Measurements from ENCODE around the gene BLZF1.
"Not testable (repeated sequence)": the region's sequence is repeated elsewhere in the genome, so short reads cannot be mapped to it uniquely, and the experiment has no call there.

BLZF1 gene

GRCh38 chr1:169360415-169360814, 7.6 kb upstream of the BLZF1 start:
- no peak for DNase-seq (ENCODE audit: low read depth in 3 of 3)

GRCh38 chr1:169361281-169361680, 6.7 kb upstream of the BLZF1 start:
- DNase-seq (ENCODE audit: low read depth in 3 of 3): no peak

- no peak for DNase-seq (ENCODE audit: low read depth in 3 of 3)
Observed at GRCh38 chr1:169363046-169363730, 4.8 kb upstream of the BLZF1 start.

GRCh38 chr1:169364948-169365347, 3.0 kb upstream of the BLZF1 start:
- DNase-seq (ENCODE audit: low read depth in 3 of 3): no peak

- no peak for DNase-seq (ENCODE audit: low read depth in 3 of 3)
Observed at GRCh38 chr1:169367096-169367685, 804 bp upstream of the BLZF1 start.

- peak in 2 of 3 experiments; percentile 5 to 7 for DNase-seq (ENCODE audit: low read depth in 3 of 3)
Observed at GRCh38 chr1:169368406-169368769, 393 bp downstream of the BLZF1 start.

GRCh38 chr1:169371404-169371803, 3.4 kb downstream of the BLZF1 start:
- DNase-seq (ENCODE audit: low read depth in 3 of 3): no peak

GRCh38 chr1:169381162-169381561, 13.2 kb downstream of the BLZF1 start:
- no peak for DNase-seq (ENCODE audit: low read depth in 3 of 3)

GRCh38 chr1:169383449-169383848, 15.5 kb downstream of the BLZF1 start:
- no peak for DNase-seq (ENCODE audit: low read depth in 3 of 3)

GRCh38 chr1:169387399-169387798, 19.4 kb downstream of the BLZF1 start:
- no peak for DNase-seq (ENCODE audit: low read depth in 3 of 3)

- no peak for DNase-seq (ENCODE audit: low read depth in 3 of 3)
Observed at GRCh38 chr1:169390303-169390702, 22.3 kb downstream of the BLZF1 start.

- DNase-seq (ENCODE audit: low read depth in 3 of 3): no peak
Observed at GRCh38 chr1:169392406-169392805, 24.4 kb downstream of the BLZF1 start.

GRCh38 chr1:169395955-169396354, 28.0 kb downstream of the BLZF1 start:
- no peak for DNase-seq (ENCODE audit: low read depth in 3 of 3)

GRCh38 chr1:169402578-169402977, 34.6 kb downstream of the BLZF1 start:
- DNase-seq (ENCODE audit: low read depth in 3 of 3): not testable (repeated sequence)

GRCh38 chr1:169408340-169408739, 40.3 kb downstream of the BLZF1 start:
- DNase-seq (ENCODE audit: low read depth in 3 of 3): not testable (repeated sequence)

- no peak for DNase-seq (ENCODE audit: low read depth in 3 of 3)
Observed at GRCh38 chr1:169414952-169415351, 47.0 kb downstream of the BLZF1 start.

GRCh38 chr1:169421309-169421708, 53.3 kb downstream of the BLZF1 start:
- DNase-seq (ENCODE audit: low read depth in 3 of 3): no peak

GRCh38 chr1:169426174-169426705, 58.2 kb downstream of the BLZF1 start:
- DNase-seq (ENCODE audit: low read depth in 3 of 3): no peak

GRCh38 chr1:169427081-169427641, 59.2 kb downstream of the BLZF1 start, which contains the start of gene CCDC181:
Gene CCDC181, minus strand, starts transcription at chr1:169427474. Its CDS starts 2,547 bp downstream, at chr1:169424927.
- peak; percentile 4 to 22 (median 8) for DNase-seq (ENCODE audit: low read depth in 3 of 3)

Data from stimulated activated CD4-positive, alpha-beta T cell treated with anti-CD3 and anti-CD28 coated beads, TNF-alpha, amount 100 ng/mL, for 4 hours (primary cell).